Panc1 (cell line): ENCODE measurements around the gene LRRC1. TPM values are rescaled to one million over a fixed set of nuclear protein-coding genes. Genes with fewer than 3 reads are reported as not detected.

Experiments
- ATAC-seq: fragments of 200-7000 bp; cut with Tn5 transposase; 2 replicates; pipeline ENCODE4 v1.9.1; 2020; ENCODE audit warnings: mild to moderate bottlenecking, moderate library complexity
- BruUV-seq: library from RNA; stranded (reverse); fragments of 400-500 nt; replicated peaks from 2 replicates; lab custom pipeline; 2021; lab: Mats Ljungman, UMichigan
- CTCF ChIA-PET: fragments of 300-600 bp; sonication (Branson Sonifier 250); formaldehyde crosslinking; loops from one replicate; lab custom pipeline; 2022; ENCODE audit warnings: antibody characterized with exemption; lab: Charles Lee
- POLR2A ChIA-PET: fragments of 300-600 bp; sonication (Branson Sonifier 250); formaldehyde crosslinking; loops from one replicate; lab custom pipeline; 2022; ENCODE audit warnings: antibody characterized with exemption; lab: Charles Lee
- DNase-seq: peaks from one replicate; pipeline ENCODE4 v3.0.0-alpha.2; 2010; ENCODE audit warnings: low read depth, low spot score
- H3K27ac ChIP-seq: 2 replicates; pipeline ENCODE4 v1.5.1; 2011; ENCODE audit warnings: mild to moderate bottlenecking, low read length, inconsistent platforms
- H3K27me3 ChIP-seq: fragments of 200-500 bp; sonication (Bioruptor generic); 2 replicates; pipeline ENCODE4 v1.6.0; 2014; ENCODE audit warnings: low read length, inconsistent platforms; ENCODE audit not compliant: control insufficient read depth, insufficient read depth
- H3K36me3 ChIP-seq: fragments of 200-500 bp; sonication (Bioruptor generic); 2 replicates; pipeline ENCODE4 v1.5.1; 2014; ENCODE audit warnings: inconsistent platforms, mild to moderate bottlenecking, low read length, moderate library complexity; ENCODE audit not compliant: control insufficient read depth, insufficient read depth
- H3K4me1 ChIP-seq: 2 replicates; pipeline ENCODE4 v1.5.1; 2011; ENCODE audit warnings: inconsistent platforms, mild to moderate bottlenecking, low read length, moderate library complexity; ENCODE audit not compliant: control insufficient read depth, insufficient read depth
- H3K4me3 ChIP-seq, 2 experiments: 2 replicates each; pipeline ENCODE4 v1.5.1; 2011 to 2012; ENCODE audit warnings: low read depth in 2 of 2, low read length in 2 of 2, mild to moderate bottlenecking in 2 of 2, inconsistent platforms in 1 of 2, moderate library complexity in 1 of 2
- H3K9me3 ChIP-seq: fragments of 200-500 bp; sonication (Bioruptor generic); 2 replicates; pipeline ENCODE4 v1.5.1; 2014; ENCODE audit warnings: low read depth, mild to moderate bottlenecking, inconsistent platforms, low read length, moderate library complexity; ENCODE audit not compliant: control insufficient read depth, insufficient read depth
- POLR2AphosphoS5 ChIP-seq: IDR thresholded peaks from 2 replicates; pipeline ENCODE4 v1.6.1; 2012; ENCODE audit warnings: mild to moderate bottlenecking, low read depth, low read length, moderate library complexity
- REST ChIP-seq, 2 experiments: IDR thresholded peaks; 2 replicates each; pipeline ENCODE4 v1.6.1; 2011 to 2012; ENCODE audit warnings: low read depth in 2 of 2, control low read depth in 1 of 2, low read length in 1 of 2, mild to moderate bottlenecking in 1 of 2, moderate library complexity in 1 of 2; ENCODE audit not compliant: insufficient read depth in 1 of 2
- SIN3A ChIP-seq: IDR thresholded peaks from 2 replicates; pipeline ENCODE4 v1.6.1; 2012; ENCODE audit warnings: low read depth, mild to moderate bottlenecking, low read length, moderate library complexity, borderline replicate concordance; ENCODE audit not compliant: insufficient read depth
- TCF7L2 ChIP-seq: IDR thresholded peaks from 2 replicates; pipeline ENCODE4 v1.6.1; 2011; ENCODE audit warnings: mild to moderate bottlenecking, low read depth, low read length, inconsistent platforms
- in situ Hi-C: cut with HindIII; loops from 2 replicates; pipeline ENCODE4 v1.10.0; 2016; ENCODE audit warnings: low sequenced_read_pairs, low pct_unique_long_range_greater_than_20kb
- intact Hi-C: fragments of 100-400 bp; cut with micrococcal nuclease; formaldehyde crosslinking; loops from one replicate; pipeline ENCODE4 v1.10.0; 2022; ENCODE audit not compliant: unreplicated experiment
- total RNA-seq: library from RNA; stranded (reverse); gene quantifications from one replicate; pipeline ENCODE4 v1.2.1, GENCODE V29; 2021; ENCODE audit not compliant: unreplicated experiment
- TF ChIP-seq, protein P1 (sequence below): fragments of 450-650 bp; IDR thresholded peaks from 2 replicates; pipeline ENCODE4 v1.5.1; 2017; ENCODE audit warnings: mild to moderate bottlenecking

The LRRC1 gene
- total RNA-seq, 1 experiment from 2014 or later: 13.8 TPM

DNA sequence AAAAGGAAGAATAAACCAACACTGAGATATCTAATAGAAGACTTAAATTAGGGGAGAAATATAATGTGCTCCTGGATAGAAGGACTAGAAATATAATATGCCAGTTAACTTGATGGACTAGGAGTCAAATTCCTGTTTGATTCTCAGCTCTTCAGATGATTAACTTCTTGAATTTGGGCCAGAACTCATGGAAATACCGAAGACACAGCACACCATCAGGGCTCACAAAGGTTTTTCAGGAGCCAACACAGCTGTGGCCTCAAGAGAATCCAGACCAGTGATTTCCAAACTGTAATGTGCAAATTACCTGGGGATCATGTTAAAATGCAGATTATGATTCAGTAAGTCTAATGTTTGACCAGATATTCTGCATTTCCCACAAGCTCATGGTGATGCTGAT lies 33.8 kb upstream of the LRRC1 start:
- Histone ChIP-seq H3K27ac (no peak overlapping the region), H3K27me3 (no peaks in the 10 kb centered on the region), H3K9me3 (no peaks in the 10 kb centered on the region), H3K4me1 (no peaks in the 10 kb centered on the region), H3K4me3 (no peak overlapping the region), H3K36me3 (no peaks in the 10 kb centered on the region)
- ChIA-PET CTCF (no interaction called here), POLR2A (no interaction called here)
- intact Hi-C loops: no loop called here
- in situ Hi-C loops: no loop called here
- no peak for DNase-seq
- ATAC-seq: no peak
- TF ChIP-seq TCF7L2 (no peak), REST (IDR thresholded peaks at IDR 0.05; ENCODE audit: insufficient read depth in 1 of 2, low read depth in 2 of 2, low read length in 1 of 2) (no peak), SIN3A (no peak), POLR2AphosphoS5 (no peak)
- TF ChIP-seq, protein P1, sequence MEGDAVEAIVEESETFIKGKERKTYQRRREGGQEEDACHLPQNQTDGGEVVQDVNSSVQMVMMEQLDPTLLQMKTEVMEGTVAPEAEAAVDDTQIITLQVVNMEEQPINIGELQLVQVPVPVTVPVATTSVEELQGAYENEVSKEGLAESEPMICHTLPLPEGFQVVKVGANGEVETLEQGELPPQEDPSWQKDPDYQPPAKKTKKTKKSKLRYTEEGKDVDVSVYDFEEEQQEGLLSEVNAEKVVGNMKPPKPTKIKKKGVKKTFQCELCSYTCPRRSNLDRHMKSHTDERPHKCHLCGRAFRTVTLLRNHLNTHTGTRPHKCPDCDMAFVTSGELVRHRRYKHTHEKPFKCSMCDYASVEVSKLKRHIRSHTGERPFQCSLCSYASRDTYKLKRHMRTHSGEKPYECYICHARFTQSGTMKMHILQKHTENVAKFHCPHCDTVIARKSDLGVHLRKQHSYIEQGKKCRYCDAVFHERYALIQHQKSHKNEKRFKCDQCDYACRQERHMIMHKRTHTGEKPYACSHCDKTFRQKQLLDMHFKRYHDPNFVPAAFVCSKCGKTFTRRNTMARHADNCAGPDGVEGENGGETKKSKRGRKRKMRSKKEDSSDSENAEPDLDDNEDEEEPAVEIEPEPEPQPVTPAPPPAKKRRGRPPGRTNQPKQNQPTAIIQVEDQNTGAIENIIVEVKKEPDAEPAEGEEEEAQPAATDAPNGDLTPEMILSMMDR: no peak
- BruUV-seq: no TSS peak

GRCh38 chr6:53765270-53765669 lies 29.5 kb upstream of the LRRC1 start:
- Histone ChIP-seq H3K27ac (no peak overlapping the region), H3K4me1 (no peaks in the 10 kb centered on the region), H3K4me3 (no peak overlapping the region), H3K27me3 (no peaks in the 10 kb centered on the region), H3K9me3 (no peaks in the 10 kb centered on the region), H3K36me3 (no peaks in the 10 kb centered on the region)
- DNase-seq (no peak), ATAC-seq (no peak)
- CTCF ChIA-PET: no interaction called here
- in situ Hi-C loops (no loop called here), intact Hi-C loops (no loop called here)
- TF ChIP-seq SIN3A: no peak
- TF ChIP-seq, protein P1: no peak
- TF ChIP-seq REST (IDR thresholded peaks at IDR 0.05; ENCODE audit: insufficient read depth in 1 of 2, low read depth in 2 of 2, low read length in 1 of 2): no peak
- TF ChIP-seq TCF7L2: no peak
- TF ChIP-seq POLR2AphosphoS5: no peak
- POLR2A ChIA-PET: no interaction called here
- no TSS peak for BruUV-seq
